HEK293 (cell line): ENCODE results near the gene CA11.
A peak's percentile ranks its signal among the peaks of the same experiment; 100 is the strongest.
"Not testable (repeated sequence)": the region's sequence is repeated elsewhere in the genome, so short reads cannot be mapped to it uniquely, and the experiment has no call there.

Experiments used
- CTCF ChIA-PET: fragments of 350-600 bp; formaldehyde crosslinking; extraction: SDS; loops from one replicate; lab custom pipeline; 2021; ENCODE audit warnings: antibody characterized with exemption; lab: Yijun Ruan, JAX
- POLR2A ChIA-PET: fragments of 300-600 bp; formaldehyde crosslinking; extraction: SDS; loops from one replicate; lab custom pipeline; 2020; ENCODE audit warnings: antibody characterized with exemption, inconsistent platforms; lab: Yijun Ruan, JAX
- H3K27ac ChIP-seq: fragments of 200-500 bp; sonication (Bioruptor generic); 2 replicates; pipeline ENCODE4 v1.5.1; 2014; ENCODE audit warnings: low read depth, low read length, control low read depth, inconsistent platforms; ENCODE audit errors: extremely low read depth
- H3K36me3 ChIP-seq, 2 experiments: fragments of 200-500 bp in 1 of 2; sonication (Bioruptor generic) in 1 of 2; 1 replicate in 1 of 2; 2 replicates in 1 of 2; pipeline ENCODE4 v1.5.1; 2014 to 2017; ENCODE audit warnings: inconsistent platforms in 2 of 2, low read length in 2 of 2; ENCODE audit not compliant: control insufficient read depth in 2 of 2, insufficient read depth in 1 of 2
- H3K4me1 ChIP-seq: fragments of 200-500 bp; sonication (Bioruptor generic); 2 replicates; pipeline ENCODE4 v1.5.1; 2014; ENCODE audit warnings: mild to moderate bottlenecking, low read length, inconsistent platforms; ENCODE audit not compliant: control insufficient read depth, insufficient read depth
- H3K4me3 ChIP-seq: 2 replicates; pipeline ENCODE4 v1.5.1; 2011; ENCODE audit warnings: low read depth, mild to moderate bottlenecking, control low read depth, low read length, moderate library complexity
- H3K9me3 ChIP-seq: fragments of 200-500 bp; sonication (Bioruptor generic); 2 replicates; pipeline ENCODE4 v1.5.1; 2014; ENCODE audit warnings: low read depth, low read length, inconsistent platforms; ENCODE audit not compliant: control insufficient read depth, insufficient read depth
- GLIS1 ChIP-seq: fragments of 450-650 bp; formaldehyde crosslinking; IDR thresholded peaks from 2 replicates; pipeline ENCODE4 v1.5.1; 2016; ENCODE audit warnings: missing biosample characterization, missing genetic modification characterization
- KLF17 ChIP-seq: fragments of 450-650 bp; formaldehyde crosslinking; IDR thresholded peaks from 2 replicates; pipeline ENCODE4 v1.5.1; 2016; ENCODE audit warnings: missing biosample characterization, missing genetic modification characterization
- KLF9 ChIP-seq: fragments of 450-650 bp; formaldehyde crosslinking; IDR thresholded peaks from 2 replicates; pipeline ENCODE4 v1.5.1; 2016; ENCODE audit warnings: missing biosample characterization, missing genetic modification characterization, low read depth
- MZF1 ChIP-seq: fragments of 450-650 bp; formaldehyde crosslinking; IDR thresholded peaks from 2 replicates; pipeline ENCODE4 v1.5.1; 2017; ENCODE audit warnings: missing biosample characterization, missing genetic modification characterization, borderline replicate concordance
- PRDM1 ChIP-seq: fragments of 450-650 bp; formaldehyde crosslinking; IDR thresholded peaks from 2 replicates; pipeline ENCODE4; 2016; ENCODE audit warnings: missing biosample characterization, missing genetic modification characterization
- REPIN1 ChIP-seq: fragments of 450-650 bp; formaldehyde crosslinking; IDR thresholded peaks from 2 replicates; pipeline ENCODE4 v1.5.1; 2017; ENCODE audit warnings: missing biosample characterization, missing genetic modification characterization, low read depth
- ZBTB49 ChIP-seq: fragments of 450-650 bp; formaldehyde crosslinking; IDR thresholded peaks from 2 replicates; pipeline ENCODE4 v1.5.1; 2016; ENCODE audit warnings: missing biosample characterization, missing genetic modification characterization, low read depth
- ZFP69B ChIP-seq: fragments of 450-650 bp; formaldehyde crosslinking; IDR thresholded peaks from 2 replicates; pipeline ENCODE4 v1.5.1; 2016; ENCODE audit warnings: missing biosample characterization, missing genetic modification characterization
- ZIC2 ChIP-seq: fragments of 450-650 bp; formaldehyde crosslinking; IDR thresholded peaks from 2 replicates; pipeline ENCODE4 v1.5.1; 2016; ENCODE audit warnings: missing biosample characterization, missing genetic modification characterization
- ZNF121 ChIP-seq: fragments of 450-650 bp; formaldehyde crosslinking; IDR thresholded peaks from 2 replicates; pipeline ENCODE4 v1.5.1; 2016; ENCODE audit warnings: missing biosample characterization, missing genetic modification characterization
- ZNF19 ChIP-seq: fragments of 450-650 bp; formaldehyde crosslinking; IDR thresholded peaks from 2 replicates; pipeline ENCODE4; 2016; ENCODE audit warnings: missing biosample characterization, missing genetic modification characterization, low read depth
- ZNF24 ChIP-seq: fragments of 450-650 bp; formaldehyde crosslinking; IDR thresholded peaks from 2 replicates; pipeline ENCODE4 v1.5.1; 2016; ENCODE audit warnings: missing biosample characterization, missing genetic modification characterization
- ZNF274 ChIP-seq, 2 experiments: fragments of 200-500 bp in 1 of 2; fragments of 450-650 bp in 1 of 2; sonication (Bioruptor generic) in 1 of 2; formaldehyde crosslinking in 1 of 2; IDR thresholded peaks; 2 replicates each; pipeline versions ENCODE4 v1.5.1 to v1.6.1; 2014 to 2016; ENCODE audit warnings: borderline replicate concordance in 1 of 2, inconsistent platforms in 1 of 2, low read length in 1 of 2, missing biosample characterization in 1 of 2, missing genetic modification characterization in 1 of 2
- ZNF335 ChIP-seq: fragments of 450-650 bp; formaldehyde crosslinking; conservative IDR thresholded peaks from 2 replicates; pipeline ENCODE4 v1.5.1; 2016; ENCODE audit warnings: missing biosample characterization, missing genetic modification characterization
- ZNF341 ChIP-seq: fragments of 450-650 bp; formaldehyde crosslinking; IDR thresholded peaks from 2 replicates; pipeline ENCODE4; 2016; ENCODE audit warnings: low read depth, missing biosample characterization, missing genetic modification characterization
- ZNF354C ChIP-seq: fragments of 450-650 bp; formaldehyde crosslinking; IDR thresholded peaks from 2 replicates; pipeline ENCODE4 v1.5.1; 2016; ENCODE audit warnings: missing biosample characterization, missing genetic modification characterization, low read depth, borderline replicate concordance
- ZNF48 ChIP-seq: fragments of 450-650 bp; formaldehyde crosslinking; IDR thresholded peaks from 2 replicates; pipeline ENCODE4 v1.5.1; 2016; ENCODE audit warnings: missing biosample characterization, missing genetic modification characterization
- ZNF548 ChIP-seq: fragments of 450-650 bp; formaldehyde crosslinking; IDR thresholded peaks from 2 replicates; pipeline ENCODE4 v1.5.1; 2016; ENCODE audit warnings: missing biosample characterization, missing genetic modification characterization
- ZNF555 ChIP-seq: fragments of 450-650 bp; formaldehyde crosslinking; conservative IDR thresholded peaks from 2 replicates; pipeline ENCODE4 v1.5.1; 2017; ENCODE audit warnings: missing biosample characterization, mild to moderate bottlenecking, missing genetic modification characterization, inconsistent platforms
- ZNF596 ChIP-seq: fragments of 450-650 bp; IDR thresholded peaks from 2 replicates; pipeline ENCODE4 v1.5.0; 2018; ENCODE audit warnings: missing biosample characterization, mild to moderate bottlenecking, missing genetic modification characterization, moderate library complexity
- ZNF600 ChIP-seq: fragments of 450-650 bp; formaldehyde crosslinking; IDR thresholded peaks from 2 replicates; pipeline ENCODE4 v1.5.1; 2016; ENCODE audit warnings: missing biosample characterization, missing genetic modification characterization
- ZNF701 ChIP-seq: fragments of 450-650 bp; formaldehyde crosslinking; IDR thresholded peaks from 2 replicates; pipeline ENCODE4 v1.5.1; 2016; ENCODE audit warnings: missing biosample characterization, missing genetic modification characterization
- TF ChIP-seq, protein P1 (sequence below): fragments of 450-650 bp; formaldehyde crosslinking; IDR thresholded peaks from 2 replicates; pipeline ENCODE4 v1.5.1; 2017; ENCODE audit warnings: missing biosample characterization, missing genetic modification characterization

The CA11 gene

DNA sequence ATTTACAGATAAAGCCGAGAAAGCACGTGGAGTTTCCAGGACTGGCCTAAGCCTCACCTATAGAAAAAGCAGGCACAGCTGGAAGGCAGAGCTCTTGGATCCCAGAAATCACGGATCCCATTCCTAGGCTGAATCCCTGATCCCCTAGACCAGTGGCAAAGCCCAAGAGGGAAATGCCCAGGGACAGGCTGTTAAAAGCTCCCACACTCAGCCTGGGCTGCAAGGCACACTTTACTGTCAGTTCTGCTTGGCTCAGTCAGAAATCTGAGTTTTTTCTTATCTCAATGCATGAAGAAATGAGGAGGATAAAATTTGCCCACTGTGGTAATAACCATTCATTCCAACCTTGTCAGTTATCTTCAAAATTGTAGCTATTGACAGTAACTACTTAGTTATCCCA lies 41.8 kb upstream of the CA11 start:
- Histone ChIP-seq H3K4me1 (no peaks in the 10 kb centered on the region; the same call in 1 of the 2 replicates), H3K27ac (no peak overlapping the region), H3K4me3 (no peak overlapping the region), H3K36me3 (no peaks in the 10 kb centered on the region), H3K9me3 (no peaks in the 10 kb centered on the region)
- POLR2A ChIA-PET, result interaction anchor here (0.6 kb wide), 1 partner anchor 10 kb away, joined by 3 read pairs; no protein-coding TSS in a partner anchor
- CTCF ChIA-PET, result interaction anchor here (0.7 to 2.5 kb wide), 3 partner anchors 10 to 13 kb away, joined by 3 to 10 read pairs (median 3); no protein-coding TSS in a partner anchor
- no peak for TF ChIP-seq ZNF335 (tag by site-specific recombination)
- TF ChIP-seq ZIC2 (tag by site-specific recombination), result no peak
- TF ChIP-seq ZNF341 (tag by site-specific recombination), result no peak
- no peak for TF ChIP-seq KLF9 (tag by site-specific recombination)
- TF ChIP-seq ZNF48 (tag by site-specific recombination), result no peak

GRCh38 chr19:48686637-48687036 lies 40.6 kb upstream of the CA11 start:
- H3K27ac ChIP-seq, result not testable (repeated sequence)
- peak; percentile 69 for TF ChIP-seq ZNF121 (tag by site-specific recombination)
- TF ChIP-seq, all 188 proteins: peak for 1; not testable (repeated sequence) for 187
- CTCF ChIA-PET, result interaction anchor here (0.6 to 2.5 kb wide), 3 partner anchors 12 to 197 kb away, joined by 3 to 10 read pairs (median 4); no protein-coding TSS in a partner anchor
- H3K9me3 ChIP-seq, POLR2A ChIA-PET, H3K4me1 ChIP-seq, H3K4me3 ChIP-seq, H3K36me3 ChIP-seq: not testable (repeated sequence)

- H3K9me3 ChIP-seq, result no peaks in the 10 kb centered on the region
- ChIA-PET CTCF (interaction anchor here (0.5 to 1.3 kb wide), 2 partner anchors 53 to 183 kb away, joined by 3 read pairs; no protein-coding TSS in a partner anchor), POLR2A (no interaction called here)
- H3K4me3 ChIP-seq, result no peak overlapping the region
- TF ChIP-seq ZNF24 (tag by site-specific recombination) (no peak), ZNF354C (tag by site-specific recombination) (no peak), ZNF596 (no peak), MZF1 (tag by site-specific recombination) (no peak), ZNF274 (IDR thresholded peaks at IDR 0.05; ENCODE audit: low read length) (no peak), ZNF274 (tag by site-specific recombination; IDR thresholded peaks at IDR 0.05; ENCODE audit: borderline replicate concordance) (no peak), ZNF335 (tag by site-specific recombination) (no peak), ZNF19 (tag by site-specific recombination) (no peak), ZNF701 (tag by site-specific recombination) (no peak)
- TF ChIP-seq, protein P1, sequence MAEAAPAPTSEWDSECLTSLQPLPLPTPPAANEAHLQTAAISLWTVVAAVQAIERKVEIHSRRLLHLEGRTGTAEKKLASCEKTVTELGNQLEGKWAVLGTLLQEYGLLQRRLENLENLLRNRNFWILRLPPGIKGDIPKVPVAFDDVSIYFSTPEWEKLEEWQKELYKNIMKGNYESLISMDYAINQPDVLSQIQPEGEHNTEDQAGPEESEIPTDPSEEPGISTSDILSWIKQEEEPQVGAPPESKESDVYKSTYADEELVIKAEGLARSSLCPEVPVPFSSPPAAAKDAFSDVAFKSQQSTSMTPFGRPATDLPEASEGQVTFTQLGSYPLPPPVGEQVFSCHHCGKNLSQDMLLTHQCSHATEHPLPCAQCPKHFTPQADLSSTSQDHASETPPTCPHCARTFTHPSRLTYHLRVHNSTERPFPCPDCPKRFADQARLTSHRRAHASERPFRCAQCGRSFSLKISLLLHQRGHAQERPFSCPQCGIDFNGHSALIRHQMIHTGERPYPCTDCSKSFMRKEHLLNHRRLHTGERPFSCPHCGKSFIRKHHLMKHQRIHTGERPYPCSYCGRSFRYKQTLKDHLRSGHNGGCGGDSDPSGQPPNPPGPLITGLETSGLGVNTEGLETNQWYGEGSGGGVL (tag by site-specific recombination), result no peak
- no peaks in the 10 kb centered on the region; the same call in 1 of the 2 replicates for H3K4me1 ChIP-seq
- no peak overlapping the region for H3K27ac ChIP-seq
- H3K36me3 ChIP-seq, result no peaks in the 10 kb centered on the region
Measured at GRCh38 chr19:48686088-48686487, 40.1 kb upstream of the CA11 start.

DNA sequence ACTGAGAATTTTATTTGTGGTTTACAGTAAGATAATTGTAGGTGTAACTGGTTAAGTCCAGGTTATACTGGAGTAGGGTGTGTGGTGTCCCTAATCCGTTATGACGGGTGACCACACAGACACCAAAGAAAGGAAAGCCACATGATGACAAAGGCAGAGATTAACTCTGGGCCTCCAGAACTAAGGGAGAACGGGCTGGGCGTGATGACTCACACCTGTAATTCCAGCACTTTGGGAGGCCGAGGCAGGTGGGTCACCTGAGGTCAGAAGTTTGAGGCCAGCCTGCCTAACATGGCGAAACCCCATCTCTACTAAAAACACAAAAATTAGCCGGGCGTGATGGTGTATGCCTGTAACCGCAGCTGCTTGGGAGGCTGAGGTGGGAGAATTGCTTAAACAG lies 39.6 kb upstream of the CA11 start:
- H3K4me3 ChIP-seq, result no peak overlapping the region
- H3K27ac ChIP-seq, result no peak overlapping the region
- POLR2A ChIA-PET, result no interaction called here
- H3K4me1 ChIP-seq, result no peaks in the 10 kb centered on the region; the same call in 1 of the 2 replicates
- H3K9me3 ChIP-seq, result no peaks in the 10 kb centered on the region
- no peaks in the 10 kb centered on the region for H3K36me3 ChIP-seq
- CTCF ChIA-PET, result interaction anchor here (0.5 to 1.3 kb wide), 2 partner anchors 54 to 184 kb away, joined by 3 read pairs; no protein-coding TSS in a partner anchor
- TF ChIP-seq REPIN1 (tag by site-specific recombination) (no peak), PRDM1 (tag by site-specific recombination) (no peak), ZNF555 (tag by site-specific recombination) (no peak), ZNF600 (tag by site-specific recombination) (no peak), ZNF548 (tag by site-specific recombination) (no peak), GLIS1 (tag by site-specific recombination) (peak; percentile 70), KLF17 (tag by site-specific recombination) (0 out of 2 replicates have a peak, but pooled peaks have one; percentile 50), ZFP69B (no peak), ZBTB49 (tag by site-specific recombination) (no peak)
